HCT116 (cell line): Measurements from ENCODE around the gene SLC6A17. TPM values are rescaled to one million over a fixed set of nuclear protein-coding genes. Genes with fewer than 3 reads are reported as not detected.

Experiments used
- ATAC-seq: fragments of 200-7000 bp; cut with Tn5 transposase; 2 replicates; pipeline ENCODE4 v1.9.1; 2020; ENCODE audit warnings: mild to moderate bottlenecking, moderate library complexity
- BruUV-seq: library from RNA; stranded (reverse); fragments of 400-500 nt; replicated peaks from 2 replicates; lab custom pipeline; 2021; lab: Mats Ljungman, UMichigan
- CTCF ChIA-PET: fragments of 300-600 bp; sonication (Branson Sonifier 250); formaldehyde crosslinking; loops from one replicate; lab custom pipeline; 2021; ENCODE audit warnings: antibody characterized with exemption; lab: Charles Lee
- POLR2A ChIA-PET: fragments of 300-600, 350-600 bp; sonication (Branson Sonifier 250); formaldehyde crosslinking; loops from one replicate; lab custom pipeline; 2021; ENCODE audit warnings: antibody characterized with exemption; lab: Charles Lee
- RAD21 ChIA-PET, 2 experiments: fragments of 300-600 bp; sonication (Branson Sonifier 250); formaldehyde crosslinking; loops; one replicate each; lab custom pipeline; 2023; ENCODE audit warnings: low total read pairs in 2 of 2; ENCODE audit not compliant: uncharacterized antibody in 2 of 2, unreplicated experiment in 2 of 2, low non-redundant PET in 1 of 2; lab: Charles Lee
- DNase-seq: peaks from one replicate; pipeline ENCODE4 v3.0.0-alpha.2; 2010; ENCODE audit warnings: low read depth, low spot score
- H2AFZ ChIP-seq: fragments of 200-600 bp; shearing (Covaris generic), sonication (generic); 2 replicates; pipeline ENCODE4 v1.6.1; 2017; ENCODE audit warnings: low read depth, mixed run types, mixed read lengths, antibody characterized with exemption, low read length; ENCODE audit not compliant: poor library complexity, severe bottlenecking
- H3K27ac ChIP-seq: 2 replicates; pipeline ENCODE4 v1.5.1; 2012; ENCODE audit warnings: low read depth, low read length
- H3K27me3 ChIP-seq: fragments of 200-600 bp; sonication (generic); 2 replicates; pipeline ENCODE4 v1.6.1; 2016; ENCODE audit warnings: mixed run types, low read length, mixed read lengths; ENCODE audit not compliant: insufficient read depth
- H3K36me3 ChIP-seq, 2 experiments: fragments of 200-500 bp in 1 of 2; fragments of 200-600 bp in 1 of 2; sonication (Bioruptor generic) in 1 of 2; sonication (generic) in 1 of 2; 2 replicates each; pipeline versions ENCODE4 v1.5.1 to v1.6.1; 2014 to 2016; ENCODE audit warnings: low read length in 2 of 2, inconsistent platforms in 1 of 2, mixed read lengths in 1 of 2, mixed run types in 1 of 2; ENCODE audit not compliant: insufficient read depth in 2 of 2, control insufficient read depth in 1 of 2
- H3K4me1 ChIP-seq, 2 experiments: fragments of 200-600 bp in 1 of 2; sonication (generic) in 1 of 2; 2 replicates each; pipeline versions ENCODE4 v1.5.1 to v1.6.1; 2012 to 2017; ENCODE audit warnings: low read length in 2 of 2, inconsistent platforms in 1 of 2, mild to moderate bottlenecking in 1 of 2, mixed read lengths in 1 of 2, mixed run types in 1 of 2, moderate library complexity in 1 of 2; ENCODE audit not compliant: insufficient read depth in 2 of 2, control insufficient read depth in 1 of 2
- H3K4me2 ChIP-seq: fragments of 200-600 bp; sonication (generic); 2 replicates; pipeline ENCODE4 v1.6.1; 2017; ENCODE audit warnings: mixed run types, low read length, mixed read lengths
- H3K4me3 ChIP-seq, 2 experiments: fragments of 200-600 bp in 1 of 2; sonication (generic) in 1 of 2; replicated peaks in 1 of 2; 2 replicates each; pipeline ENCODE4 v1.5.1; 2011 to 2016; ENCODE audit warnings: low read length in 2 of 2, control low read depth in 1 of 2, low read depth in 1 of 2, mild to moderate bottlenecking in 1 of 2, mixed read lengths in 1 of 2, mixed run types in 1 of 2
- H3K79me2 ChIP-seq: fragments of 200-600 bp; sonication (generic); 2 replicates; pipeline ENCODE4 v1.6.1; 2017; ENCODE audit warnings: mild to moderate bottlenecking, mixed run types, low read length, moderate library complexity, mixed read lengths; ENCODE audit not compliant: insufficient read depth
- H3K9ac ChIP-seq: fragments of 200-600 bp; sonication (generic); 2 replicates; pipeline ENCODE4 v1.6.1; 2016; ENCODE audit warnings: low read length, mixed read lengths
- H3K9me2 ChIP-seq: fragments of 200-600 bp; sonication (generic), shearing (Covaris generic); 2 replicates; pipeline ENCODE4 v1.6.1; 2017; ENCODE audit warnings: mixed run types, mild to moderate bottlenecking, moderate library complexity; ENCODE audit not compliant: insufficient read depth
- H3K9me3 ChIP-seq, 2 experiments: fragments of 200-500 bp in 1 of 2; fragments of 200-600 bp in 1 of 2; sonication (Bioruptor generic) in 1 of 2; sonication (generic) in 1 of 2; 2 replicates each; pipeline ENCODE4 v1.6.1; 2014 to 2017; ENCODE audit warnings: low read length in 2 of 2, mixed read lengths in 2 of 2, inconsistent platforms in 1 of 2, low read depth in 1 of 2, mild to moderate bottlenecking in 1 of 2, mixed run types in 1 of 2, moderate library complexity in 1 of 2; ENCODE audit not compliant: control insufficient read depth in 1 of 2, insufficient read depth in 1 of 2
- H4K20me1 ChIP-seq: fragments of 200-600 bp; sonication (generic), shearing (Covaris generic); 2 replicates; pipeline ENCODE4 v1.6.1; 2017; ENCODE audit warnings: mixed run types, mild to moderate bottlenecking, moderate library complexity; ENCODE audit not compliant: insufficient read depth
- ATF3 ChIP-seq: IDR thresholded peaks from 2 replicates; pipeline ENCODE4 v1.6.1; 2012
- CBX3 ChIP-seq: IDR thresholded peaks from 2 replicates; pipeline ENCODE4 v1.6.1; 2012; ENCODE audit warnings: low read depth
- CEBPB ChIP-seq: IDR thresholded peaks from 2 replicates; pipeline ENCODE4 v1.6.1; 2012; ENCODE audit warnings: low read depth
- CTCF ChIP-seq, 3 experiments: fragments of 200-600 bp in 1 of 3; sonication (generic) in 1 of 3; IDR thresholded peaks in 2 of 3; conservative IDR thresholded peaks in 1 of 3; 2 replicates each; pipeline ENCODE4 v1.5.1; 2012 to 2017; ENCODE audit warnings: low read depth in 2 of 3, low read length in 2 of 3, antibody characterized with exemption in 1 of 3, borderline replicate concordance in 1 of 3, control low read depth in 1 of 3, mild to moderate bottlenecking in 1 of 3, mixed read lengths in 1 of 3, mixed run types in 1 of 3, moderate library complexity in 1 of 3; ENCODE audit not compliant: insufficient read depth in 1 of 3
- EGR1 ChIP-seq: IDR thresholded peaks from 2 replicates; pipeline ENCODE4 v1.6.1; 2012; ENCODE audit warnings: low read depth
- ELF1 ChIP-seq: IDR thresholded peaks from 2 replicates; pipeline ENCODE4 v1.6.1; 2012; ENCODE audit warnings: low read depth, borderline replicate concordance
- EZH2 ChIP-seq: fragments of 200-600 bp; sonication (generic); IDR thresholded peaks from 2 replicates; pipeline ENCODE4 v1.6.1; 2017; ENCODE audit warnings: antibody characterized with exemption, mixed run types
- FOSL1 ChIP-seq: IDR thresholded peaks from 2 replicates; pipeline ENCODE4 v1.6.1; 2012; ENCODE audit warnings: low read depth
- JUND ChIP-seq: IDR thresholded peaks from 2 replicates; pipeline ENCODE4 v1.6.1; 2012
- MAX ChIP-seq: IDR thresholded peaks from 2 replicates; pipeline ENCODE4 v1.6.1; 2012
- POLR2A ChIP-seq: IDR thresholded peaks from 2 replicates; pipeline ENCODE4 v1.7.0; 2011; ENCODE audit warnings: borderline replicate concordance; ENCODE audit not compliant: insufficient read depth, insufficient read length; ENCODE audit errors: extremely low read depth
- POLR2AphosphoS5 ChIP-seq: IDR thresholded peaks from 2 replicates; pipeline ENCODE4 v1.6.1; 2011; ENCODE audit warnings: mild to moderate bottlenecking, low read depth, low read length, moderate library complexity
- RAD21 ChIP-seq: IDR thresholded peaks from 2 replicates; pipeline ENCODE4 v1.6.1; 2012; ENCODE audit warnings: low read depth, mild to moderate bottlenecking
- REST ChIP-seq: IDR thresholded peaks from 2 replicates; pipeline ENCODE4 v1.6.1; 2012; ENCODE audit warnings: low read depth
- SIN3A ChIP-seq: IDR thresholded peaks from 2 replicates; pipeline ENCODE4 v1.6.1; 2012; ENCODE audit warnings: low read depth
- SP1 ChIP-seq: IDR thresholded peaks from 2 replicates; pipeline ENCODE4 v1.6.1; 2012; ENCODE audit warnings: low read depth
- TCF7L2 ChIP-seq: IDR thresholded peaks from 2 replicates; pipeline ENCODE4 v1.7.0; 2011; ENCODE audit warnings: borderline replicate concordance, inconsistent platforms; ENCODE audit not compliant: insufficient read depth, insufficient read length; ENCODE audit errors: extremely low read depth
- ZBTB33 ChIP-seq: IDR thresholded peaks from 2 replicates; pipeline ENCODE4 v1.6.1; 2011; ENCODE audit warnings: mild to moderate bottlenecking, low read length, moderate library complexity; ENCODE audit not compliant: insufficient replicate concordance; ENCODE audit errors: extremely low read depth
- ZFX ChIP-seq: fragments of 450-650 bp; IDR thresholded peaks from 2 replicates; pipeline ENCODE4 v1.6.1; 2017
- intact Hi-C: fragments of 100-400 bp; cut with micrococcal nuclease; formaldehyde crosslinking; loops from 2 replicates; pipeline ENCODE4 v1.10.0; 2022
- total RNA-seq: library from RNA; stranded (reverse); gene quantifications from one replicate; pipeline ENCODE4 v1.2.1, GENCODE V29; 2021; ENCODE audit not compliant: unreplicated experiment

SLC6A17 gene
- total RNA-seq, 1 experiment from 2014 or later, result 10.5 TPM

- ChIA-PET CTCF (no interaction called here), RAD21 (no interaction called here), POLR2A (no interaction called here)
- Histone ChIP-seq H3K9me2 (no peaks in the 10 kb centered on the region), H3K27ac (no peak overlapping the region), H3K4me1 (peaks cover under 1 to 2% of the 10 kb centered on the region in 2 experiments; a peak in 3 of 4 replicates), H2AFZ (no peak overlapping the region), H3K4me2 (no peak overlapping the region), H3K9ac (no peak overlapping the region), H3K4me3 (no peak overlapping the region), H3K9me3 (no peaks in the 10 kb centered on the region), H3K36me3 (no peaks in the 10 kb centered on the region; a peak in 1 of 4 replicates), H3K79me2 (no peaks in the 10 kb centered on the region), H3K27me3 (no peaks in the 10 kb centered on the region), H4K20me1 (no peaks in the 10 kb centered on the region)
- no peak for DNase-seq
- intact Hi-C loops, result no loop called here
- no peak for TF ChIP-seq SP1
- TF ChIP-seq CEBPB, result no peak
- TF ChIP-seq REST, result no peak
- TF ChIP-seq EZH2, result no peak
- TF ChIP-seq ELF1, result no peak
- TF ChIP-seq JUND, result no peak
- TF ChIP-seq POLR2AphosphoS5, result no peak
- TF ChIP-seq FOSL1, result no peak
- no peak for TF ChIP-seq TCF7L2
- TF ChIP-seq ZFX, result no peak
- TF ChIP-seq ZBTB33, result no peak
- TF ChIP-seq CTCF (IDR thresholded peaks at IDR 0.05 in 2 of 3, conservative IDR thresholded peaks at IDR 0.05 in 1 of 3; ENCODE audit: borderline replicate concordance in 1 of 3, insufficient read depth in 1 of 3, low read depth in 2 of 3, low read length in 2 of 3), result no peak
- no peak for TF ChIP-seq EGR1
- TF ChIP-seq POLR2A, result no peak
- TF ChIP-seq SIN3A, result no peak
- TF ChIP-seq CBX3, result no peak
- TF ChIP-seq RAD21, result no peak
- no peak for TF ChIP-seq MAX
- TF ChIP-seq ATF3, result no peak
- BruUV-seq, result no TSS peak
- no peak for ATAC-seq
Observed at GRCh38 chr1:110241516-110241915, 91.2 kb downstream of the SLC6A17 start.
